Left lobe of liver (tissue), 2 donors: Measurements from ENCODE around the gene KRTAP5-2. TPM values are rescaled to one million over a fixed set of nuclear protein-coding genes. Genes with fewer than 3 reads are reported as not detected.
A peak's percentile ranks its signal among the peaks of the same experiment; 100 is the strongest.
"Not testable (repeated sequence)": the region's sequence is repeated elsewhere in the genome, so short reads cannot be mapped to it uniquely, and the experiment has no call there.

Experiments used
- ATAC-seq: fragments of 200-7000 bp; cut with Tn5 transposase; one replicate; pipeline ENCODE4 v1.9.1; 2020; ENCODE audit warnings: mild to moderate bottlenecking, moderate library complexity
- DNase-seq: peaks from one replicate; pipeline ENCODE4 v3.0.0-alpha.2; 2020; ENCODE audit warnings: low spot score
- total RNA-seq: library from RNA; stranded (reverse); gene quantifications from one replicate; pipeline ENCODE4 v1.2.1, GENCODE V29; 2021
- donor health status: DM: no; HTN: no; CAD: no; lungs with moderate emphysema.
- donor health status: DM: no; HTN: yes; CAD: no.

Gene KRTAP5-2
- total RNA-seq, 1 donor from 2014 or later = not detected

- ATAC-seq = no peak
- no peak for DNase-seq
Measured at GRCh38 chr11:1592628-1593027, 5.5 kb downstream of the KRTAP5-2 start.

- ATAC-seq = no peak
- DNase-seq = no peak
Measured at GRCh38 chr11:1589996-1590395, 8.1 kb downstream of the KRTAP5-2 start.

GRCh38 chr11:1589191-1589963 is 8.7 kb downstream of the KRTAP5-2 start:
- peak; percentile 21 for ATAC-seq
- not testable (repeated sequence) for DNase-seq

- ATAC-seq (no peak), DNase-seq (no peak)
Measured at GRCh38 chr11:1586699-1587098, 11.4 kb downstream of the KRTAP5-2 start.

GRCh38 chr11:1584661-1585370 is 13.3 kb downstream of the KRTAP5-2 start, which contains the start of gene KRTAP5-1:
TSS of gene KRTAP5-1 (minus strand) at chr11:1585283. CDS start at chr11:1585249, 34 bp downstream.
- DNase-seq, ATAC-seq: not testable (repeated sequence)

- not testable (repeated sequence) for ATAC-seq, DNase-seq
Measured at GRCh38 chr11:1582909-1583308, 15.2 kb downstream of the KRTAP5-2 start.

GRCh38 chr11:1581976-1582375 is 16.1 kb downstream of the KRTAP5-2 start:
- no peak for ATAC-seq

GRCh38 chr11:1576825-1577224 is 21.3 kb downstream of the KRTAP5-2 start:
- ATAC-seq (no peak), DNase-seq (no peak)

More at GRCh38 chr11:1581976-1582375, 16.1 kb downstream of the KRTAP5-2 start:
- DNase-seq = no peak

- DNase-seq, ATAC-seq: not testable (repeated sequence)
Measured at GRCh38 chr11:1575756-1576155, 22.3 kb downstream of the KRTAP5-2 start.

GRCh38 chr11:1574933-1575242 is 23.2 kb downstream of the KRTAP5-2 start:
- no peak for ATAC-seq

GRCh38 chr11:1574238-1574932 is 23.7 kb downstream of the KRTAP5-2 start:
- ATAC-seq = peak; percentile 82
- DNase-seq = no peak

More at GRCh38 chr11:1574933-1575242, 23.2 kb downstream of the KRTAP5-2 start:
- DNase-seq = no peak

- DNase-seq = peak; percentile 79
- peak; percentile 84 for ATAC-seq
Measured at GRCh38 chr11:1573903-1574237, 24.2 kb downstream of the KRTAP5-2 start.

GRCh38 chr11:1573077-1573902 is 24.8 kb downstream of the KRTAP5-2 start:
- ATAC-seq (no peak), DNase-seq (no peak)

GRCh38 chr11:1572197-1573076 is 25.7 kb downstream of the KRTAP5-2 start, which contains the start of gene DUSP8:
TSS of gene DUSP8 (minus strand) at chr11:1572271. CDS start at chr11:1565826, 6,445 bp downstream.
- peak; percentile 58 for ATAC-seq
- peak; percentile 77 for DNase-seq

- ATAC-seq (no peak), DNase-seq (no peak)
Measured at GRCh38 chr11:1571760-1572196, 26.3 kb downstream of the KRTAP5-2 start.

GRCh38 chr11:1570896-1571759 is 27.0 kb downstream of the KRTAP5-2 start:
- ATAC-seq (no peak), DNase-seq (no peak)

- ATAC-seq (no peak), DNase-seq (no peak)
Measured at GRCh38 chr11:1570531-1570895, 27.6 kb downstream of the KRTAP5-2 start.

- DNase-seq (no peak), ATAC-seq (no peak)
Measured at GRCh38 chr11:1570001-1570453, 28.1 kb downstream of the KRTAP5-2 start.
